HEK293T (cell line): ENCODE measurements around the gene CT47A1.

Experiments used
- ARNT ChIP-seq: fragments of 450-650 bp; IDR thresholded peaks from 2 replicates; pipeline ENCODE4 v1.6.1; 2017; ENCODE audit warnings: mild to moderate bottlenecking
- BHLHE40 ChIP-seq: fragments of 450-650 bp; IDR thresholded peaks from 2 replicates; pipeline ENCODE4 v1.6.1; 2016; ENCODE audit warnings: mild to moderate bottlenecking, moderate library complexity, borderline replicate concordance
- ELF4 ChIP-seq: fragments of 450-650 bp; IDR thresholded peaks from 2 replicates; pipeline ENCODE4 v1.6.1; 2017; ENCODE audit warnings: antibody characterized with exemption
- FOXA1 ChIP-seq: fragments of 450-650 bp; IDR thresholded peaks from 2 replicates; pipeline ENCODE4 v1.6.1; 2016; ENCODE audit warnings: mild to moderate bottlenecking
- FOXK2 ChIP-seq: fragments of 450-650 bp; IDR thresholded peaks from 2 replicates; pipeline ENCODE4 v1.6.1; 2016; ENCODE audit warnings: mild to moderate bottlenecking
- FOXM1 ChIP-seq: fragments of 450-650 bp; IDR thresholded peaks from 2 replicates; pipeline ENCODE4 v1.6.1; 2017; ENCODE audit warnings: mild to moderate bottlenecking, borderline replicate concordance
- HDGF ChIP-seq: fragments of 450-650 bp; IDR thresholded peaks from 2 replicates; pipeline ENCODE4 v1.6.1; 2017; ENCODE audit warnings: antibody characterized with exemption, borderline replicate concordance
- L3MBTL2 ChIP-seq: fragments of 450-650 bp; conservative IDR thresholded peaks from 2 replicates; pipeline ENCODE4 v1.6.1; 2016; ENCODE audit warnings: mild to moderate bottlenecking
- LEF1 ChIP-seq: fragments of 450-650 bp; IDR thresholded peaks from 2 replicates; pipeline ENCODE4 v1.6.1; 2017; ENCODE audit warnings: mild to moderate bottlenecking, borderline replicate concordance
- NFRKB ChIP-seq: fragments of 450-650 bp; IDR thresholded peaks from 2 replicates; pipeline ENCODE4 v1.6.1; 2016; ENCODE audit warnings: mild to moderate bottlenecking, moderate library complexity
- SP1 ChIP-seq: fragments of 450-650 bp; IDR thresholded peaks from 2 replicates; pipeline ENCODE4 v1.6.1; 2017
- SUZ12 ChIP-seq: fragments of 450-650 bp; IDR thresholded peaks from 2 replicates; pipeline ENCODE4 v1.6.1; 2016; ENCODE audit warnings: mild to moderate bottlenecking
- TARDBP ChIP-seq: fragments of 450-650 bp; IDR thresholded peaks from 2 replicates; pipeline ENCODE4 v1.6.1; 2016
- ZNF384 ChIP-seq: fragments of 450-650 bp; IDR thresholded peaks from 2 replicates; pipeline ENCODE4 v1.6.1; 2016

- TF ChIP-seq TARDBP = no peak
- TF ChIP-seq ZNF384 = no peak
- TF ChIP-seq ARNT = no peak
- no peak for TF ChIP-seq FOXK2
- TF ChIP-seq NFRKB = no peak
- TF ChIP-seq FOXA1 = no peak
- no peak for TF ChIP-seq FOXM1
- TF ChIP-seq SUZ12 = no peak
- no peak for TF ChIP-seq SP1
- TF ChIP-seq BHLHE40 = no peak
- TF ChIP-seq HDGF = no peak
- TF ChIP-seq ELF4 = no peak
- TF ChIP-seq LEF1 = no peak
- TF ChIP-seq L3MBTL2 = no peak
Measured at GRCh38 chrX:121011254-121011653, 25.7 kb upstream of the CT47A1 start.
